Measurements from ENCODE around the gene GRB14. TPM values are rescaled to one million over a fixed set of nuclear protein-coding genes. Genes with fewer than 3 reads are reported as not detected.

Gene GRB14
- total RNA-seq, 1 experiment from 2014 or later, result 6.3 TPM

- POLR2A ChIA-PET, result no interaction called here
- Histone ChIP-seq H3K9me3 (ENCODE audit: control insufficient read depth in 1 of 2, insufficient read depth in 1 of 2, low read depth in 1 of 2, low read length in 2 of 2) (no peaks in the 10 kb centered on the region), H3K4me3 (replicated peaks in 1 of 2; ENCODE audit: low read depth in 1 of 2, low read length in 2 of 2) (no peak overlapping the region), H3K27me3 (ENCODE audit: insufficient read depth, low read length) (no peaks in the 10 kb centered on the region), H3K36me3 (ENCODE audit: control insufficient read depth in 1 of 2, insufficient read depth in 2 of 2, low read length in 2 of 2) (no peaks in the 10 kb centered on the region), H3K9me2 (ENCODE audit: insufficient read depth) (no peaks in the 10 kb centered on the region), H4K20me1 (ENCODE audit: insufficient read depth) (no peaks in the 10 kb centered on the region), H3K4me2 (ENCODE audit: low read length) (peak overlapping the region; percentile 41), H2AFZ (ENCODE audit: low read depth, low read length, poor library complexity, severe bottlenecking) (no peak overlapping the region), H3K27ac (ENCODE audit: low read depth, low read length) (peak overlapping the region; percentile 38; the same call in 1 of the 2 replicates), H3K9ac (ENCODE audit: low read length) (no peak overlapping the region), H3K79me2 (ENCODE audit: insufficient read depth, low read length) (no peaks in the 10 kb centered on the region), H3K4me1 (ENCODE audit: control insufficient read depth in 1 of 2, insufficient read depth in 2 of 2, low read length in 2 of 2) (peaks cover 0 to 14% of the 10 kb centered on the region in 2 experiments; a peak in 3 of 4 replicates)
- CTCF ChIA-PET, result no interaction called here
- intact Hi-C loops (cut with micrococcal nuclease), result no loop called here
- TF ChIP-seq EZH2phosphoT487 (IDR thresholded peaks at IDR 0.05; ENCODE audit: borderline replicate concordance), result no peak
- TF ChIP-seq SRF (IDR thresholded peaks at IDR 0.05; ENCODE audit: low read depth), result no peak
- TF ChIP-seq CBX3 (IDR thresholded peaks at IDR 0.05; ENCODE audit: low read depth), result no peak
- TF ChIP-seq POLR2AphosphoS5 (IDR thresholded peaks at IDR 0.05; ENCODE audit: low read depth, low read length), result no peak
- no peak for TF ChIP-seq TCF7L2 (IDR thresholded peaks at IDR 0.05; ENCODE audit: borderline replicate concordance, extremely low read depth, insufficient read depth, insufficient read length)
- TF ChIP-seq YY1 (IDR thresholded peaks at IDR 0.05; ENCODE audit: extremely low read depth, insufficient replicate concordance, low read depth, low read length), result no peak
- TF ChIP-seq JUND (IDR thresholded peaks at IDR 0.05), result peak; percentile 76
- no peak for TF ChIP-seq ZNF274 (IDR thresholded peaks at IDR 0.05; ENCODE audit: low read depth, low read length)
- no peak for TF ChIP-seq ATF3 (IDR thresholded peaks at IDR 0.05)
- no peak for TF ChIP-seq ZBTB33 (IDR thresholded peaks at IDR 0.05; ENCODE audit: extremely low read depth, insufficient replicate concordance, low read length)
- peak; percentile 78 for TF ChIP-seq SP1 (IDR thresholded peaks at IDR 0.05; ENCODE audit: low read depth)
- peak; percentile 70 for TF ChIP-seq FOSL1 (IDR thresholded peaks at IDR 0.05; ENCODE audit: low read depth)
- TF ChIP-seq CEBPB (IDR thresholded peaks at IDR 0.05; ENCODE audit: low read depth), result no peak
- TF ChIP-seq RAD21 (IDR thresholded peaks at IDR 0.05; ENCODE audit: low read depth), result no peak
- no peak for TF ChIP-seq MAX (IDR thresholded peaks at IDR 0.05)
- TF ChIP-seq ZFX (IDR thresholded peaks at IDR 0.05), result no peak
- no peak for TF ChIP-seq EGR1 (IDR thresholded peaks at IDR 0.05; ENCODE audit: low read depth)
- RAD21 ChIA-PET (ENCODE audit: low non-redundant PET in 1 of 2, low total read pairs in 2 of 2, uncharacterized antibody in 2 of 2, unreplicated experiment in 2 of 2), result no interaction called here
- ATAC-seq (peak; percentile 44; the same call in 1 of the 2 replicates), DNase-seq (ENCODE audit: low read depth, low spot score) (no peak)
- BruUV-seq (replicated peaks), result no TSS peak
Measured at GRCh38 chr2:164514491-164514890, 106.8 kb downstream of the GRB14 start.

Data from HCT116 (cell line).